Activated CD4-positive, alpha-beta T cell treated with anti-CD3 and anti-CD28 coated beads, Interleukin-10, Interleukin-2, amounts not matched to agents 100 ng/mL and 50 ng/mL, durations not matched to agents 16 hours and 8 hours (primary cell): ENCODE data around the gene DRD3.
A peak's percentile ranks its signal among the peaks of the same experiment; 100 is the strongest.

Experiments used
- DNase-seq: peaks from one replicate; pipeline ENCODE4 v3.0.0-alpha.2; 2020

Gene DRD3

DNA sequence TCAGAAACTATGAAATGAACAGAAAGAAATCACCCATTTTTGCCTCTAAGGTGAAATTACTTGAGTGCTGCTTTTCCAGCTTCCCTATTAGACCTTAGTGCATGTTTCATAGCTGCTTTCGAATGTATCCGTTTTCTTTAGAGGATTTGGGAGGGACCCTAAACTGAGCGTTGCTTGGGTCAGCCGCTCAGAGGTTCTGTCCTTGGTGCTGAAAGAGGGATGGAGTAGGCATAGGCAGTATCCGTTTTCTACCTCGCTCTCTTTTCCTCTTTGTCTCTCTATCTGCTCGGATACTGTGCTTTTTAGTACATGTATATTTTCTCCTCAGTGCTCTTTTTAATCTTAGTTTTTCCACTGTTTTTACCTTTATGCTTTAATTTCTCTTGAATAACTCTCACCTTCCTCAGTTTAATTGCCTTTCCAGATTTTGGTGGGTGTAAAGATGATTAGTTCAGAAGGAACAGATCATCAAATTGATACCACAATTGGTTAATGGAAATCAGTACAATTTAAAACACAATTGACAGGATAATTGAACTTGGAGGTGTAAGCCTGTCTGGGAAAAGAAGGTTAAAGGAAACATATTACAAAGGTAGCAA lies at the start of gene DRD3:
TSS of gene DRD3 (minus strand) at position 283 of the 599 bp plus-strand sequence. CDS start 7,060 bp downstream, outside the sequence.
- DNase-seq, result peak; percentile 33

- no peak for DNase-seq
Observed at GRCh38 chr3:114227076-114227475, 48.2 kb upstream of the DRD3 start.

DNA sequence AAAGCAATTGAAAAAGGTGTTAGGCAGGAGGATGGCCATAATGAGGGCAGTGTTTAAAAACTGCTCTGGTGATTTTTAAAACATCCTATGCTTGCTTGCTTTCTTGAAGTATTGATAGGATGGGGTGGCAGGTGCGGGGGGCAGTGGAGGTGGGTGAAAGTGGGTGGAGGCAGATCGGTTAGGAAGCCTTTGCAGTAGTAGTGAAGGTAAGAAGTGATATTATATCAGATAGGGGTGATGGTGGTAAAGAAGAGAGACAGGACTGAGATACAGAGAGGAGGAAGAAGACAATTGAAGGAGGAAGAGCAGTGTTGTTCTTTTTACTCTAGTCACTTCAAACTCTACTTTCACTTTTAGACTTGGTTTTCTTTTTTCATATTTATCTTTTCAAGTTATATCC lies 47.5 kb upstream of the DRD3 start:
- DNase-seq, result no peak

DNA sequence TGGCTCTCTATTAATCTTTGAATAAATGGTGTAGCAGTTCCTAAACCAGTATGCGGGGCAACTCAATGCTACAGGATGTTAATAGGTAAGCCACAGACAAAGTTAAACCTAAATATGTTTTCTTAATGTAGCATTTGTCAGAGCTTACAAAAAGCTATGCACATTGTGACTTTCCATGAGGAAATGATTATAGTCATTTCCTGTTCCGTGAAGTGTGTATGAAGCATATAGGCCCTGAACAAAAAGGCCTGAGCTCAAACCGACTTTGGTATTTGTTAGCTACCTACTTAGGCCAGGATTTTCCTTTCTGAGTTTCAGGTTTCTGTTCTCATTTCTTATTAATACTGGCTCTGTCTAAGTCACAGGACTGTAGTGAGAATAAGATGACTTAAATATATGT lies 44.3 kb upstream of the DRD3 start:
- peak; percentile 86 for DNase-seq

DNA sequence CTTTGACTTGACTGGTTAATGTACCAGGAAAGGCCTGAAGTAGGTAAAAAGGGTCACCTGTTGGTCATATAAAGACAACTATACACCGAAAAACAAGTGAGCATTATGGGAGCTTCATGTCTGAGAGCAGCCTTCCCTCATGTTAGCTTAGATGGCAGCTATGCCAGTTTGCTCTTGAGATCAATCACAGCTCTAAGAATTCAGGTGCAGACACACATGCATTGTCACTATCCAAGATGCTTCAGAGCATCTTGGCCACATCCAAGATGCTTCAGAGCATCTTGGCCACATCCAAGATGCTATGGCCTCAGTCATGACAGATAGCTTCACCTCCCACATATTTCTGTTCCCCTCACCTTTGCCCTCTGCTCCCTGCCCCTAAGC lies 43.0 kb upstream of the DRD3 start:
- DNase-seq, result no peak

- peak; percentile 95 for DNase-seq
Observed at GRCh38 chr3:114221165-114221880, 42.5 kb upstream of the DRD3 start.

DNA sequence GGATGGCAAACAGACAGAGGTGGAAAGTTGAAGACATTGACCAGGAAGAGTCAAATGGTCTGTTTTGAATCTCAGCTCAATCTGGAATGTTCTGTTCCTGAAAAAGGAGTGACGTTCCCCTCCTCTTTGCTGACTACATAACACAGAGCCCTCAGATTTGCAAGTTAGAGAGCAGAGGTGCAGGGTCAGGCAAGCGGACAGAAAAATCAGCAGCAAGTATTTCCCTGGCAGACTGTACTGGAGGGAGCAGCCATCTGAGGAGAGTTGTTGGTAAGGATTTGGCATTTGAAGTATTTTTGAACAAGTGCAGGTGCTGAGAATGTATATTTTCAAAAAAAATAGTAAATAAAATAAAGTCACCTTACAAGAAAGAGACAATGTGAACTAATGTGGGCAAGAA lies 40.9 kb upstream of the DRD3 start:
- DNase-seq, result no peak

DNA sequence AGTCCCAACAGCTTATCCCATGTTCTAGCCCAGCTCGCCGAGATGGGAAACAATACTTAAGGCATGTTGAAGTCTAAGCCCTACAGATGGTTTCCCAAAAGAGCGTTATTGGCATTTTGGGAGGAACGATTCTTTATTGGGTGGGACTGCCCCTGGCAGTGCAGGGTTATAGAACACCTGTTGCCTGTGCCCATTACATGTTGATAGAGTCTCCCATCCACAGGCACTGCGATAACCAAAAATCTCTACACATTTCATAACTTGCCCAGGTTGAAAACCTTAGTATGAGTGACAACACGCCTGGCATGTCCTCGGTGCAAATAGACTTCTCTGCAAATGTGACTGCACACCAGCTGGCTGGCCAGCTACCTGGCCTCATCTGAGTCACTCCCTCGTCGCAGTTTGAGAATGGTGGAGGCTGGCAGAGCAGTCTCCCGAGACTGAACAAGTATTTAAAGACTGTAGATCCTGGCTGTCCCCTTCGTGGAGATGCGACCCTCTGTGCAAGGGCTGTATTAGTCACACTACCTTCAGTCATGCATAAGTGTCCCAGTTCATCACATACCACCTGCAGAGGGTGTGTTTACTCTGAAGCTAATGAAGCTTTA lies 39.8 kb upstream of the DRD3 start:
- peak; percentile 73 for DNase-seq

DNA sequence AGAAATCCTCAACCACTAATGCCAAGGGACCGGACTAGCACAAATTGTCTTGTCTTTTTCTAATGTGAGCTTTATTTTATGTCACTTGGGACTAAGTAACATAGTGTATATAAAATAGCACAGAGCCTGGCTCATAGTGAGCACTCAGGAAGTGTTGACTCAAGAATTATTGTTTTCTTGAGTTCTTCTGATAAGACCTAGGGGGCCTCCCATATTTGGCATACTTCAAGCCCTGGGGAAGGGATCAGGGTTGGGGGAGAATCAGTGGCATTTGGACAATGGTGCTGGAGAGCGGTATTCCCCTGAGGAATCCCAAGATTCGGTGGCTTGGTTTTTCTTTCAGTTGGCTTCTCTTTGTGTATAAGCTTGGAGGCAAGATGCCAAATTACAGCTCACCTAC lies 39.2 kb upstream of the DRD3 start:
- no peak for DNase-seq

DNA sequence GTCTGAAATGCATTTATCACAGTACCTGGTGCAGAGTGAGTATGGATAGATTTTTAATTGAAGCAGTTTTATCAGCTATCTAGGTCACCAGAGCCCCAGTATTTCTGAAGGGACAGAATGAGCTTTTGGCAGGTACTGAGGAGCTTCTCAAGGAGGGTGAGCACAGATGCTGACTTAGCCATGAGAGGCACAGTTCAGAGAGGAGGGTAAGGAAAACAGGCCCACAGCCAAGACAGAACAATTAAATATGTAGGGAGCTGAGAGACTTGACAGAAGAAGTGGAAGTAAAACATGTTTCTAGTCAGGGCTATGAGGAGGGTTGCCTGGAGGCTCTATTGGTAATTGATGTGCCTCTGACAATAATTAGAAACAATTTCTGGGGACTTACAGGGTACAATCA lies 38.4 kb upstream of the DRD3 start:
- DNase-seq, result no peak

DNA sequence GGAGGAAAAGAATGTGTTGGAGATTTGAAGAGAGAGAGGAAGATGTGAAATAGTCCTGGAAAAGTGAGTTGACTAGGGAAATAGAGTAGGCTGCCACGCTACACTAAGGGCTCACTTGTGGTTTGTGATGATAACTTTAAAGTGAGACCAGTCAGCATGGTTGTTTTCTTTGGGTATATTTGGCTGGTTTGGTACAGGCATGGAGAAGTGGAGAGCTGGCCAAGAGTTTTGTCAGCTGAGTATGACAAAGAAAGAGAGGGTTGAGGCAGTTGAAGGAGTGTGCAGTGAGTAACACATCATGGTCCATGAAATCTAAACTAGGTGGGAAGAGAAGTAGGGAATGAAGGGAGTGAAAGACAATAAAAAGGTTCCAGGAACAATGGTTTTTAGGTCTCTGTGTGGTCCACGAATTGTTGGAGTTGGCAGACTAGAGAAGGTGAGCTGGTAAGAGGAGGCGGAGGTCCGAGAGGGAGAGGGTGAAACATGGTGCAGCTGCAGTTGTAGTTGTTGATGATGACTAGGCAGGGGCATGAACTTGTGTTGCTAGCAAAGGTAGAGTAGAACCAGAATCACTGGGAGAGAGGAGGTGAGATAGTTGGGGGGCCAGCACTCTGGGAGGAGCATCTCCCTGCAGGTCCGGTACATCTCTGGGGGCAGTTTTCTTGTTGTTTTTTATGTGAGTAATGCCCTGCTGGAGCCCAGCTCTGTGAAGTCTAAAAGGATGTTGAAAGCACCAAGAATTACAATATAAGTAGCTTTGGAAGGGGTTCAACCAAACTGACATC lies 37.5 kb upstream of the DRD3 start:
- no peak for DNase-seq

GRCh38 chr3:114214542-114215341 lies 35.9 kb upstream of the DRD3 start:
- peak; percentile 89 for DNase-seq

DNA sequence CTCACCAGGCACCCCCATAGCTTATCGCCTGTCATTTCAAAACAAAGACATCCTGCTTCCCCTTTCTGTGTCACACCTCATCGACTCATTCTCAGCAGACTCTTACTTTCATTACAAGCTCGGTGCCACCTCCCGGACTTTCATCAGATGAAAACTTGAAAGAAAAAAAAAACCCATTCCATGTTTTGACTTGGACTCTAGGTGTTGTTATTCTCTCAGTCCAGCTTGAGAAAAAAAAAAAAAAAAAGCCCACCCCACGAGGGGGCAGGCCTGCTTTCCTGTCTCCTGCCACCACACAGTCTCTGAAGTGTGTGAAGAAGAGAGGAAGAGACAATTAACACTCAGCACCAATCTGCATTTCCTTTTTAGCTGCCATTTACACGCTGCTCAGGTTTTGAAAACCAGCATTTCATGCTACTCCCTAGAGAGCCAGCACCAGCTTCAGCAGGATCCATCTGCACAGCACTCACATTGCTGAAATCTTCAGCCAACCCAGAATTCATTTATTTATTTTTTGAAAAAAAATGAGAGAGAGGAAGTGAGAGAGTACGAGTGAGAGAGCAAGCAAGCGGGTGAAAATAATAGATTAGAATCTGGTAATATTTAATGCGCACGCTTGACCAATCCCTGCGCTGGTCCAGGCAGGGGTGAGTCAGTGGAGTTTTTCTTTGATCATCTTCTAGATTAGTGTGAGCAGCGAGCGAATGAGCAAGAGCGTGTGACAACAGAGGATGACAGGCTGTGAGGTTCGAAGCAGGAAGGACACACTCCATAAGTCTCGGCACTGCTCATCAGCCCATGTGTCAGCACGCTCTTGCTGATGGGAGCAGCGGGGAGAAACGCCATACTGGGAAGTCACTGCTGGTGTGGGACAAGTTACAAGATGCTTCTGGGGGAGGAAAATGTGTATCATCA lies 35.0 kb upstream of the DRD3 start:
- DNase-seq, result peak; percentile 92

GRCh38 chr3:114213292-114213626 lies 34.4 kb upstream of the DRD3 start:
- no peak for DNase-seq

- DNase-seq, result no peak
Observed at GRCh38 chr3:114212646-114213045, 33.8 kb upstream of the DRD3 start.

DNA sequence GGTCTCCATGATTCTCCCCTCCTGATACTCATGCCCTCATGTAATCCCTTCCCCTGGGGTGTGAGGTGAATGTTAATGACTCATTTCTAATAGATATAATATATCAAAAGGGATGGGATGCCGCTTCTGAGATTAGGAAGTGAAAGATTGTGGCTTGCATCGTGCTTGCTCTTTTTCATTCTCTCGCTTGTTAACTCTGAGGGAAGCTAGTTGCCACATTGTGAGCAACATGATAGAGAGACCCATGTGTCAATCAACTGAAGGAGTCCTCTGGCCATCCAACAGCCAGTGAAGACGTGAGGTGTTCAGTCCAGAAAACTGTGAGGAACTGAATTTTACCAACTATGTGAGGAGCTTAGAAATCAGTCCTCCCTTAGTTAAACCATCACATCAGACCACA lies 28.9 kb upstream of the DRD3 start:
- DNase-seq, result no peak

DNA sequence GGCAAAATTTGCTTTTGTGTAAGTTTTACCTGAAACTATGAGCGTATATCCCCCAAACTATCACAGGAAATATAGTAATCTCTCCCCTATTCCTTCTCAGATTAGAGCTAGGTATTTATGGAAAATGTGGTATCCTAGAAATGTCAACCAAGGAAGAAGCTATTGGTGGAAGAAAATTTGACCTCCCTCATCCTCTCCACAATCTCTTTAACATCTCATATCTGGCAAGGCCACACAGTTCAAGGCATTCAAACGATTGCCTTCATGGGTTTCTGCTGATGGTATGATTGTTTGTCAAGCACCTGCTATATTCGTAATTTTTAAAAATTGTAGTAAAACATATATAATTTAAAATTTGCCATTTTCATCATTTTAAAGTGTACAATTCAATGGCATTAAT lies 27.5 kb upstream of the DRD3 start:
- DNase-seq, result no peak

DNA sequence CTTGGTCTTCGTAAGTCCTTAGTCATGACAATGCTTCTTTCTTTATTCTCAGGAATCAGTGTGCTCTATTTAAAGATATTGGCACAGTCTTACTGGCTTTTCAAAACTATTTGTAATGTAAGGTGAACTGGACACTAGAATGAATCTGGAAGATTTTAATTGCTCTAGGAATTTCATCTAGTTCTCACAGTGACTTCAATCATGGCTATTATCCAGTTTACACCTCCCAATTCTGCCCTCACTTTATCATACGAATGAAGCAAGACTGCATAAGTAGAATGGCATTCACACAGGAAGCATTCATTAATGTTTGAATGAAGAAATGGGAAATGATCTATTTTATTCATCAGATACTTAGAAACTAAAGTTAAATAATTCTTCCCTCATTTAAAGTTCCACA lies 26.7 kb upstream of the DRD3 start:
- no peak for DNase-seq

DNA sequence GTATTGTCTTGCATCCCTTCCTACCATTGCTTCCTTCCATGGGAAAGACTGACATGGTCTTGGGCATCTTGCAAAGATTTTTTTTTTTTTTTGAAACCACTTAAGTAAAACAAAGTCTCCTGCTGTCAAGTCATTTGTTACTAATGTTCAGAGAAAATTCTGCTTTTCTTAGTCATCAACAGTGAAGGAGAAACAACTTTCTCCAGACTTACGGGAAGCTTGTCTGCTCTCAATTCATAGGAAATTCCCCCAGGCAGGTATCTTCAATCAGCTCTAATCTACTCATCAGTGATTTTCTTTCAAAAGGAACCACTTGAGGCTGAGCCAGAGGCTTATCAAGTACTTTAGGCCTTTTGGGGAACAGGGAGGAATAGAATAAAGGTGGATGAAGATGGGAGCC lies 15.9 kb upstream of the DRD3 start:
- DNase-seq, result peak; percentile 32

DNA sequence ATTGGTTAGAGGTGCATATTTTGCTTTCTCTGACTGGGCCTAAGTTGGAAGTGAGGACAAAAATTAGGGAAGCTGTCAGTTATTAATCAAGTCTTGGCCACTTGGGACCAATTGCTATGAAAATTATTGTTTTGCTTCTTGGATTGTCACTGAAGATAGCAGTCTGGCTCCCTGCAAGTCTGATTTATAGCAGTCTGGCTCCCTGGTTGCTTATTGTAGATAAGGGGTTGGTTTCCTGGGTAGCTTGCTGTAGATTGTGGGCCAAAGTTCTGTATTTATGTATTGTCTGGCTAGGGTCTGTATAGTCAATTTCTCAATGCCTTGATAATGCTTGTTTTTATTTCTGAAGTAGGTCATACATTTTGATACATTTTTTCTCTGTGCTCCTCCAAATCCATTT lies 13.3 kb upstream of the DRD3 start:
- DNase-seq, result no peak

DNA sequence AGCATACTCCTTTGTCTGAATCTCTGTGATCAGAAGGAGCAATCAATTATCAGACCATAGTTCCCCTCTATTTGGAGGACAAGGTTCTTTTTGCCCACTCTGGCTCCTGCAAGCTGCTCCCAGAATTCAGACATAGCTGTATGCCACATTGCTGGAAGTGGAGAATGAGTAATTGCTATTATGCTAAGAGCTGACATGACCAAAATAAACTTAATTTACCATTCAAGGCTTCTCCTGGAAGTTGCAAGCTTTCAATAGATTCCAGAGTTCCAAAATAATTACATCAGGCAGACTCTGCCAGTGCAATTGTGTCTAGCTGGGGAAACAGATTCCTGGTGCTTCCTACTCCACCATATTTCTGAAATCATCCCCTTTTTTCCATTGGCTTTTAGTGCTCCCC lies 7.6 kb upstream of the DRD3 start:
- no peak for DNase-seq

- DNase-seq, result peak; percentile 22
Observed at GRCh38 chr3:114179575-114179974, 723 bp upstream of the DRD3 start.
